ENCODE results near the gene TLNRD1. TPM values are rescaled to one million over a fixed set of nuclear protein-coding genes. Genes with fewer than 3 reads are reported as not detected.

Gene TLNRD1
- total RNA-seq, 6 donors from 2014 or later, result 23.0 to 55.7 (median 36.0) TPM

GRCh38 chr15:80977627-80978036, 23.1 kb upstream of the TLNRD1 start:
- H3K36me3 ChIP-seq, result peaks cover 8 to 49% (median 20%) of the 10 kb centered on the region in 4 donors
- peak in 1 of 2 donors; percentile 74 for DNase-seq
- TF ChIP-seq EP300 (IDR thresholded peaks at IDR 0.05), result no peak
- peak; percentile 37 to 77 (median 66) for TF ChIP-seq CTCF (IDR thresholded peaks at IDR 0.05)
- TF ChIP-seq POLR2A (IDR thresholded peaks at IDR 0.05), result no peak
- peak; percentile 82 to 94 for ATAC-seq (ENCODE audit: low FRiP score in 2 of 2)
- no peaks in the 10 kb centered on the region for H3K27me3 ChIP-seq
- H3K4me3 ChIP-seq, result no peak overlapping the region
- peaks cover 3 to 16% (median 9%) of the 10 kb centered on the region in 4 donors for H3K4me1 ChIP-seq
- WGBS, 2 donors, result 19 to 32% methylated on average over 7 of the region's 7 CpGs
- H3K27ac ChIP-seq, result no peak overlapping the region
- no peaks in the 10 kb centered on the region for H3K9me3 ChIP-seq

- peaks cover 3 to 13% (median 8%) of the 10 kb centered on the region in 4 donors for H3K4me1 ChIP-seq
- no peak overlapping the region for H3K27ac ChIP-seq
- H3K4me3 ChIP-seq, result no peak overlapping the region
- DNase-seq (no peak), ATAC-seq (ENCODE audit: low FRiP score in 2 of 2) (no peak)
- peaks cover 8 to 49% (median 19%) of the 10 kb centered on the region in 4 donors for H3K36me3 ChIP-seq
- no peak for TF ChIP-seq POLR2A (IDR thresholded peaks at IDR 0.05)
- no peak for TF ChIP-seq POLR2AphosphoS5 (IDR thresholded peaks at IDR 0.05)
- TF ChIP-seq EP300 (IDR thresholded peaks at IDR 0.05), result no peak
- no peak for TF ChIP-seq CTCF (IDR thresholded peaks at IDR 0.05)
- 91 to 92% methylated on average over 7 of the region's 7 CpGs for WGBS, 2 donors
- no peaks in the 10 kb centered on the region for H3K9me3 ChIP-seq
- no peaks in the 10 kb centered on the region for H3K27me3 ChIP-seq
Measured at GRCh38 chr15:80978685-80979329, 21.9 kb upstream of the TLNRD1 start.

- Histone ChIP-seq H3K9me3 (no peaks in the 10 kb centered on the region), H3K27ac (no peak overlapping the region), H3K4me3 (no peak overlapping the region), H3K27me3 (no peaks in the 10 kb centered on the region), H3K4me1 (peaks cover 6 to 13% (median 9%) of the 10 kb centered on the region in 4 donors), H3K36me3 (peaks cover 8 to 49% (median 19%) of the 10 kb centered on the region in 4 donors)
- no peak for DNase-seq
- 80 to 82% methylated on average over 8 of the region's 8 CpGs for WGBS, 2 donors
- TF ChIP-seq EP300 (IDR thresholded peaks at IDR 0.05) (no peak), POLR2AphosphoS5 (IDR thresholded peaks at IDR 0.05) (no peak), POLR2A (IDR thresholded peaks at IDR 0.05) (no peak), CTCF (IDR thresholded peaks at IDR 0.05) (no peak)
- no peak for ATAC-seq (ENCODE audit: low FRiP score in 2 of 2)
Measured at GRCh38 chr15:80979538-80980200, 21.1 kb upstream of the TLNRD1 start.

GRCh38 chr15:80982205-80982604, 18.5 kb upstream of the TLNRD1 start:
- no peak for DNase-seq
- TF ChIP-seq POLR2AphosphoS5 (IDR thresholded peaks at IDR 0.05) (no peak), POLR2A (IDR thresholded peaks at IDR 0.05) (no peak), CTCF (IDR thresholded peaks at IDR 0.05) (no peak)
- peaks cover 24 to 32% (median 24%) of the 10 kb centered on the region in 4 donors for H3K4me1 ChIP-seq
- H3K36me3 ChIP-seq, result peaks cover 8 to 42% (median 19%) of the 10 kb centered on the region in 4 donors
- 91 to 92% methylated on average over 2 of the region's 2 CpGs for WGBS, 2 donors
- no peak overlapping the region for H3K27ac ChIP-seq
- H3K4me3 ChIP-seq, result no peak overlapping the region
- no peaks in the 10 kb centered on the region for H3K27me3 ChIP-seq
- ATAC-seq (ENCODE audit: low FRiP score in 2 of 2), result no peak
- H3K9me3 ChIP-seq, result no peaks in the 10 kb centered on the region

All from upper lobe of left lung (tissue), 6 donors.